Limb (tissue), 2 donors: ENCODE results near the gene CHST3.
"Not testable (repeated sequence)": the region's sequence is repeated elsewhere in the genome, so short reads cannot be mapped to it uniquely, and the experiment has no call there.

ENCODE experiments used
- DNase-seq, 2 donors: peaks; one replicate each; pipeline ENCODE4 v3.0.0-alpha.2; 2016; ENCODE audit errors: extremely low spot score in 2 of 2

Gene CHST3

DNA sequence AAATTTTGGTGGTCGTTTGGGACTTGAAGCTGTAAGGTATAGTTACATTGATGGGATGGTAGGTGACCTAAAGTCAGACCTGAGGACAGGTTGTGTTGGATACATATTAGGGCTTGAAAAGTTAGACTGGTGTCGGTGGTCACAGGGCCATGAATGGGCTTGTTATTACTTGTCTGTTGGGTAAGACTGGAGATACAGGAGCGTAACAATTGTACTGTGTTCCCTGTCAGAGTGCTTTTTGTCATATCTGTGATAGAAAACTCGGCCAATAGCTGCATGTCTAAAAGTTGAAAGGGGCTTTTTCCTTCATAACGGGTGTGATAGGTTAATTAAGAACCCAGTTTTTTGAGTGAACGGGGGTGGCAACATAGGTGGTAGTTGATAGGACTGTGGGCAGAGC is 13.5 kb upstream of the CHST3 start:
- DNase-seq: no peak

GRCh38 chr10:71952745-71953144 is 11.4 kb upstream of the CHST3 start:
- no peak for DNase-seq

DNA sequence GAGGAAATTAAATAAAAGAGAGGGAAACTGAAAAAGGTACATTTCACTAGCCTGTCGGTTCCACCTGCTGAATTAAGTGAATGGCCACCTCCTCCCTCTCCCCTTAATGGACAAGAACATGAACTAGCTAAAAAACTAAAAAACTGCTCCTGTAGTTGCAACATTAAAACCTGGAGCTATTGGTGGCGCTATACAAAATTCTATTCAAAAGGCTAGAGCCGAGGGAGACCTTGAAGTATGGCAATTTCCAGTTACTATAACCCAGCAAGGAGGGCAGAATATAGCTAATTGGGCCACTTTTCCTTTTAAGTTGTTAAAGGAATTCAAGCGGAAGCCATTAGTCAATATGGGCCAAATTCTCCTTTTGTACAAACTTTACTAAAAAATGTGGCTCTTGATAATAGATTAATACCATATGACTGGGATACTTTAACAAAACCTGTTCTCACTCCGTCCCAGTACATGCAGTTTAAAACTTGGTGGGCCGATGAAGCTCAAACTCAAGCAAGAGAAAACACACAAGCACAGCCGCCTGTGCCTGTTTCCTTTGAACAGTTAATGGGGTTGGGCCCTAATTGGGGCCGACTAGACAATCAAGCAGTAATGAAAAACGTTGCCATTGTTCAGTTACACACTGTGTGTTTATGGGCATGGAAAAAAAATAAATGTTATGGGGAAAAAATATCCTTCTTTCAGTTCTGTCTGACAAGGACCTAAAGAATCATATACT is 6.5 kb upstream of the CHST3 start:
- DNase-seq: no peak

- no peak for DNase-seq
Observed at GRCh38 chr10:71959526-71959925, 4.7 kb upstream of the CHST3 start.

DNA sequence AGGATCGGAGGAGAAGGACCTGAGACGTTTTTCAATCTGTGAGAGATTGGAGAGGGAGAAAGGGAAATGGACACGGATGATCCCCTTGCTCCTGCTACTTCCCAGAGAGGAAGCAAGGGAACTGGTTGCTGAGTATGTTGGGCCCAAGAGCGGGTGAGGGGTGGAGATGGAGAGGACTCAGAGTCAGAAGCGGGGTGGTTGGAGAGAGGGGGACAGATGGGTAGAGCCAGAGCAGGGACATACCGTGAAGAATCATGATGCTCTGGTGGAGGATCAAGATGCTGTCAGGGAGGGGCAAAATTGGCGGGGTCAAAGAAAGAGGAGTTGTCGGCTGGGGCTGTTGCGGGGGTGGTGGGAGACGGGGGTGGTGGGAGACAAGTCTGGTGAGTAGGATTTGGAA is 2.4 kb upstream of the CHST3 start:
- no peak for DNase-seq

DNA sequence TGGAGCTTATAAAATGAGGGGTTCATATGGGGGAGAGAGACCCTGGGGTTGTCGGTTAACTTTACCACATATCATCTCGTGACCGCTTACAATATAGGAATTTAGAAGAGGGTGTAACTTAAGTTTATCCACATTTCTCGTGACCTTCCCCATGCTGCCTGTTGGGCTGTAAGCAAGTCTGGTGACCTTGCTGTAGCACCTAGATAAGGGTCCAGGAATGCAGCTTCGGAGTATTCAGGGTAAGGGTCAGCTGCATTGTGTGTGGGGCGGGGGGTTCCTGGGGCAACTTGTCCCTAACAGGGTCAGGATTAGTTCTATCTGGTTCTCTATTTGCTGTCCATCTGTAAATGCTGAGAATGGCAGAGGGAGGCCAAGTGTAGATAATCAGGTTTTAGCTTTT is 1.3 kb upstream of the CHST3 start:
- no peak for DNase-seq

DNA sequence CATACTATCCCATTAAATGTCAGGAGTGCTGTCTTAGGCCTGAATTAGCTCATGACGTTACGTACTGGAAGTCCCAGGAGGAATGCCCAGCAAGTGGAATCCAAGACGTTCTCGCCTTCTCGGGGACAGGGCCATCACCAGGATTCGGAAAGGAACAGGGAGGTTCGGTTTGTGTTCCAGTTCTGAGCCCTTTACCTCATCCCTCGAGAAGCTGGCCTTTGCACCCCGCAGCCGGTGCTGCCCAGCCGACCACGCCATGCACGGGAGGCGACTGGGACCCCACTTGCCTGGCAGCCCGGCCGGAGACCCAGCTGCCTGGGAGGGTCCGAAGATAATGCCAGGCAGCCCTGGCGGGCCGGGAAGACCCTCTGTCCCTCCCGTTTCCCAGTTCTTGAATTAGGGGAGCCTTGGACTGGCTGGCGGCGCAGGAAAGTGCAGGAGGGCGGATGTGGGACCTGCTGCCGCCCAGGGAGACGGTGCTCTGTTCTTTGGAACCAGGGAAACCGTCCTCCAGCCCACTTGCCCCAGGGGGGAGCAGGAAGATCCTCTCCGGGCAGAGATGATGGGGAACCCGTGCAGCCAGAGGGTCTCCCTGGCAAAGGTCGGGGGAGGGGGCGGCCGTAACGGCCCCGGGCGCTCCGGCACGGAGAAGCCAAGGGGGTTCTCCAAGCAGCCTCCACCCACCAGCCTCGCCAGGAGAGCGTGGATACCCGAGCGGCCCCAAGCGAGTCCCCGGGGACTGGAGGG is 671 bp upstream of the CHST3 start:
- peak in 1 of 2 donors; percentile 40 for DNase-seq

DNA sequence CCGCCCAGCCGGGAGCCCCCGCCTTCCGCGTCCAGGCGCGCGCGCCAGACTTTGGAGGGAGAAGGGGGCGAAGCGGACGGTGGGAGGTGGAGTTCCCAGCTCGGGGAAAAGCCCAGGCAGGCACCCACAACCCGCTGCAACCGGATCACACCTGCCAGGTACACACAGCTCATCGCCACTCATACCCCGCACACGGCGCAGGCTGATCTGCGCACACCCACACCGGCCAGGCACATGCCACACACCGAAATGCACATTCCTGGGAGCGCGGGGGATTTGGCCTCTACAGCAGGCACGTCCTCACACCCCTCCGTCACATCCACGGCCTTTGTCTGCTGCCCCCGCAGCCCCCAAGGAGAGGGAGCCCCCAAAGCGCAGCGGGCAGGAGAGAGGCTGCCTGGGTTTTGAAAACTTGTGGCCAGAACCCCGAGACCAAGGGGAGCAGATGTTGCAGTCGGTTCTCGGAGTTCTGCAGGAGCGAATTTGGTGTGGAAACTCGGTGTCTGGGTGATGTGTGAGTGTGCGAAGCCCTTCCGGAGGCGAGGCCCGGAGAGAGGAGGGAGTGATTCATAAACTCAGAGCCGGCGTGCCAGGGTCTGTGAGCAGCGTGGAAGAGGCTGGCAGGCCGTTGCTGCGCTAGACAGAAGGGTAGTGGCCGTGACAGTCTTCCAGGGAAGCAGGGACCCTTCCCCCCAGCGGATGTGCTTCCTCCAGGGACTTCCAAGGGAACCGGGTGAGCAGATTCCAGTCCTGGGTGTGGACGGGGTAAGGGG is 734 bp downstream of the CHST3 start:
- peak; percentile 47 to 71 for DNase-seq

GRCh38 chr10:71965623-71966022 is 1.4 kb downstream of the CHST3 start:
- DNase-seq: no peak

GRCh38 chr10:71966046-71967004 is 2.1 kb downstream of the CHST3 start:
- DNase-seq: no peak

GRCh38 chr10:71967958-71968357 is 3.8 kb downstream of the CHST3 start:
- DNase-seq: not testable (repeated sequence)

- peak in 1 of 2 donors; percentile 31 for DNase-seq
Observed at GRCh38 chr10:71968553-71969474, 4.6 kb downstream of the CHST3 start.

DNA sequence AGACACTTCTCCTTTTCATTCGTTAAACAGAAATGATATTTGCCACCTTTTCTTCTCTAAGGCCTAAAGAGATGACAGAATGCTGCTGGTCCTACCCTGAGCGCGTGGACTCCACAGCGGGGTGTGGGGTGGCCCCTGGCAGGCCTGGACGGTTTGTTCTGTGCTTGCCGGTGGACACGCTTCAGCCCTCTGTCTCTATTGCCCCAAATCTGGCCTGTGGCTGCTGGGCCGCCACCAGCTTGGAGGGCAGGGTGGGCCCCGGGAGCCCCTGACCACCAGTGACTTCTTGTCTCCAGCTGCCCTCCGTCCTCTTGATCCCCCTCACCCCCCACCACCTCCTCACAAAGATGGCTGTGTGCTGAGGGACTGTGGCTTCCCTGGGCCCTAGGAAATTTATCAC is 5.7 kb downstream of the CHST3 start:
- peak in 1 of 2 donors; percentile 40 for DNase-seq

GRCh38 chr10:71970331-71970730 is 6.1 kb downstream of the CHST3 start:
- DNase-seq: peak in 1 of 2 donors; percentile 53

GRCh38 chr10:71970869-71971268 is 6.7 kb downstream of the CHST3 start:
- DNase-seq: peak in 1 of 2 donors; percentile 25

DNA sequence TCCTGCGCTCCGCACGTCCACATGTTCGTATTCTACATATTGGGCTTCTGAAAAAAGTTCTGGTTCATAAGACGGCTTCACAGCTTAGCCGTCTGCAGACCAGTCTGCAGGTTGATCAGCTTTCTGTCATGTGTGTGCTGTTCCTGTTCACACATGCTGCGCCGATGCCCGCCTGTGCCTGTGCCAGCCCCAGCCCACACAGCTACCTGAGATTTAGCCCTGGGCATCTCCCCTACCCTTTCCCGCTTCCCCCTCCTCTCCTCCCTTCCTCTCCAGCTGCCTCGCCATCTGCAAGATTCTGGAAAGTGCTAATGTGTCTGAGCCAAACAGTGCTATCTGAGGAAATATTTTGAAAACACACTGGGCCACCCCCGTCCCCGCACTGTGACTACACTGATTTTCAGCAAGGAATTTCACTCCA is 7.1 kb downstream of the CHST3 start:
- peak in 1 of 2 donors; percentile 31 for DNase-seq

DNA sequence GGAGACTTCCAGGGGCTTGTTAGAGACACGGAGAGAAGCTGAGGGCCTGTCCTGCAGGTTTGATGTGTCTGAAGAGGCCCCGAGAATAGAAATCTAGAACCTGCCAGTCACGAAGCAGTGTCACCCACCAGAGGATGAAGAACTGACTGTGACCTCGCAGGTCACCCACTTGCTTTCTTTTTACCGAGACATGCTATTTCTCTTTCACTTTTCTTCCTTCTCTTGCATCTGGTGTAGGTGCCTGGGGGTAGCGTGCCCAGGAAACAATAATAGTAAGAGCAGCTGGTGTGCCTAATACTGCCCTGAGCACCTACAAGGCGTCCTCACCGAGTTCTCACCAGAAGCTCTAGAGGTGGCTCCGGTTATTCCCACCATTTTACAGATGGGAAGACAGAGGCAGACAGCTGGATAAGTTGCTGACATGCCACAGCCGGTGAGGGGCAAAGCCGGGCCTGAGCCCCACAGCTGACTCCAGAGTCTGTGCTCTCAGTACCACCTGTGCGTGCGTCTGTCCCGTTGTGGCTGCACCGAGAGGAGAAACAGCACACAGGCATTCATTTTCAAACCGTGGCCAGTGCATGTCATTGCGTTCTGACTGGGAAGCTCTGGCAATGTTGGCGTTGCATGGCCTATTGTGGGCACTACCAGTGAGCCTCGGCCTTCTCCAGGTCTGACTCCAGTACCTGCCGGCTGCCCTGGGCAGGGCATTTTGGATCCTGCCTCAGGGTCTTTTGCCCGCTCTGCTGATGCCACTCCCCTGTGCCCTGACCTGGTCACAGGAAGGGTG is 7.8 kb downstream of the CHST3 start:
- DNase-seq: no peak

DNA sequence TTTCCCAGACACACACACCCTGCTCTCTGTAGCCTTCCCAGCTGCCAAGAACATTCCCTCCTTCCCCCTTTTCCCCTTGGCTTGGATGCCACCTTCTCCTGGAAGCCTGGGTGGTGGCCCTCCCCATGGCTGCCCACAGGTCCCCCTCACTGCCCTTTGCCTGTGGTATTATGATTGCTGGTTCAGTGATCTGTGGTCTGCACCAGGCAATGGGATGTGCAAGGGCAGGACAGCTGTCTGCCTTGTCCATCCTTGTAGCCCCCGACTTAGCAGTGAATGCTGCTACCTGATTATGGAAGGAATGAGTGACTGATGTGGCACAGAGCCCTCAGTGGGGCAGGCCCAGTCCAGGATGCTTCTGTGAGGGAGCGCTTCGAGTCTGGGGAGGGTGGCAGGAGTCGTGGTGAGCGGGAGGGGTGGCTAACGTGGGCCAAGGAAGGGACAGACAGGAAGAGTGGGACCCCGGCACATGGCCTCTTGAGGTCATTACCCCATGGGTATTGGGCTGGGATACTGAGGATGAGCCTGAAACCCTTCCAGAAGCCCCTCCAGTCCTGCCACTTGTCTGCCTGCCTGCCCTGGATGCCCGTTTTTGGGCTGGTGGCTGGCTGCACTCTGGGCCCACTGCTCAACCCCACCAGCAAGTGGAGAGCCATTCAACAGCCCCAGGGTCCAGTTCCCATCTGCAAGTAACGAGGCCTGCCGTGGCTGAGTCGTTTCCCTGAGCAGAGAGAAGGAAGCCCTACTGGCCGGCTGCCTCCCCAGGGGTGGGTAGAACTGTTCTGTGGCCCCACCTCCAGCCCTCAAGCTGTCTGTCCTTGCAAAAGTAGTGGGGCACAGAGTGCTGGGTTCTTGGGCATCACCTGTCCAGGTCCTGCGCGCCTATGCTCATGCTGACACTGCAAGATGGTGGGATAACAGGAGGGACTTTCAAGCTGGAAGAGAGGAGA is 8.8 kb downstream of the CHST3 start:
- DNase-seq: no peak
